Measurements from ENCODE around the gene CDKAL1. TPM values are rescaled to one million over a fixed set of nuclear protein-coding genes. Genes with fewer than 3 reads are reported as not detected.

The CDKAL1 gene
- total and polyA plus RNA-seq, 2 donors (not counting 3 experiments of a cell fraction or from before 2014, with no cell fraction given): 6.1 to 20.5 TPM

DNA sequence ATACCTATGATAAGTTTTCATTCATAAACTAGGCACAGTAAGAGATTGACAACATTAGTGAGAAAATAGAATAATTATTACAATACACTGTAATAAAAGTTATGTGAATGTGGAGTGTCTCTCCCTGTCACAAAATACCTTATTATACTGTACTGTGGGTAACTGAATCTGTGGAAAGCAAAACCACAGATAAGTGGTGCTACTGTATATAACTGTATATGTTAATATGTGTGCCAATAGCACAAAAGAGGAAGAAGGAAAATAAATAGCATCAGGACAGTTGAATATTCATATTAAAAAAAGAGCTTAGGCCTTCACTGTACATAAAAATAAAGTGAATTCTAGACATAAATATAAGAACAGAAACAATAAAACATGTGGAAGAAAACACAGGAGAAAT lies 243.5 kb downstream of the CDKAL1 start:
- Histone ChIP-seq H2AFZ (ENCODE audit: low read depth, low read length) (no peak overlapping the region), H3K9ac (replicated peaks; ENCODE audit: extremely low read depth, insufficient read depth, low read length) (no peak overlapping the region), H4K20me1 (replicated peaks; ENCODE audit: control insufficient read depth, extremely low read depth, insufficient read depth, low read length) (no peaks in the 10 kb centered on the region), H3K4me2 (ENCODE audit: insufficient read depth, low read length) (no peak overlapping the region), H3K27me3 (ENCODE audit: control insufficient read depth in 2 of 2, insufficient read depth in 2 of 2, low read length in 2 of 2) (no peaks in the 10 kb centered on the region), H3K4me3 (replicated peaks in 1 of 3; ENCODE audit: insufficient read depth in 1 of 3, low read depth in 1 of 3, low read length in 3 of 3) (no peak overlapping the region), H3K36me3 (ENCODE audit: control insufficient read depth in 2 of 2, extremely low read depth in 1 of 2, insufficient read depth in 2 of 2, low read length in 2 of 2) (no peaks in the 10 kb centered on the region), H3K9me1 (replicated peaks; ENCODE audit: control insufficient read depth, extremely low read depth, insufficient read depth, low read length) (no peaks in the 10 kb centered on the region), H3K9me3 (replicated peaks; ENCODE audit: control insufficient read depth, insufficient read depth, low read length) (no peaks in the 10 kb centered on the region), H3K79me2 (ENCODE audit: control insufficient read depth, insufficient read depth, low read length) (no peaks in the 10 kb centered on the region), H3K4me1 (ENCODE audit: control insufficient read depth, extremely low read depth, insufficient read depth, low read length) (no peaks in the 10 kb centered on the region), H3K27ac (ENCODE audit: insufficient read depth, low read depth, low read length) (no peak overlapping the region)
- TF ChIP-seq MYC (IDR thresholded peaks at IDR 0.05; ENCODE audit: low read depth, low read length) (no peak), POLR2A (IDR thresholded peaks at IDR 0.05; ENCODE audit: low read depth, low read length) (no peak), EZH2 (IDR thresholded peaks at IDR 0.05; ENCODE audit: borderline replicate concordance, low read depth, low read length, severe bottlenecking) (no peak), POLR2AphosphoS5 (IDR thresholded peaks at IDR 0.05; ENCODE audit: insufficient read depth, low read depth, low read length) (no peak), JUN (IDR thresholded peaks at IDR 0.05; ENCODE audit: borderline replicate concordance, insufficient read depth, insufficient read length, low read depth) (no peak), FOS (IDR thresholded peaks at IDR 0.05; ENCODE audit: borderline replicate concordance, insufficient read depth, low read length) (no peak), GATA2 (IDR thresholded peaks at IDR 0.05; ENCODE audit: insufficient read depth, insufficient read length, low read depth, low read length) (no peak)
- TF ChIP-seq, protein P1, sequence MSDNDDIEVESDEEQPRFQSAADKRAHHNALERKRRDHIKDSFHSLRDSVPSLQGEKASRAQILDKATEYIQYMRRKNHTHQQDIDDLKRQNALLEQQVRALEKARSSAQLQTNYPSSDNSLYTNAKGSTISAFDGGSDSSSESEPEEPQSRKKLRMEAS (IDR thresholded peaks at IDR 0.05; ENCODE audit: insufficient read depth, insufficient read length): no peak
- TF ChIP-seq, protein P2, sequence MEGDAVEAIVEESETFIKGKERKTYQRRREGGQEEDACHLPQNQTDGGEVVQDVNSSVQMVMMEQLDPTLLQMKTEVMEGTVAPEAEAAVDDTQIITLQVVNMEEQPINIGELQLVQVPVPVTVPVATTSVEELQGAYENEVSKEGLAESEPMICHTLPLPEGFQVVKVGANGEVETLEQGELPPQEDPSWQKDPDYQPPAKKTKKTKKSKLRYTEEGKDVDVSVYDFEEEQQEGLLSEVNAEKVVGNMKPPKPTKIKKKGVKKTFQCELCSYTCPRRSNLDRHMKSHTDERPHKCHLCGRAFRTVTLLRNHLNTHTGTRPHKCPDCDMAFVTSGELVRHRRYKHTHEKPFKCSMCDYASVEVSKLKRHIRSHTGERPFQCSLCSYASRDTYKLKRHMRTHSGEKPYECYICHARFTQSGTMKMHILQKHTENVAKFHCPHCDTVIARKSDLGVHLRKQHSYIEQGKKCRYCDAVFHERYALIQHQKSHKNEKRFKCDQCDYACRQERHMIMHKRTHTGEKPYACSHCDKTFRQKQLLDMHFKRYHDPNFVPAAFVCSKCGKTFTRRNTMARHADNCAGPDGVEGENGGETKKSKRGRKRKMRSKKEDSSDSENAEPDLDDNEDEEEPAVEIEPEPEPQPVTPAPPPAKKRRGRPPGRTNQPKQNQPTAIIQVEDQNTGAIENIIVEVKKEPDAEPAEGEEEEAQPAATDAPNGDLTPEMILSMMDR (IDR thresholded peaks at IDR 0.05; ENCODE audit: extremely low read depth in 1 of 2, insufficient read depth in 1 of 2, low read depth in 1 of 2, low read length in 2 of 2): no peak
- intact Hi-C loops (cut with micrococcal nuclease): no loop called here
- DNase-seq (ENCODE audit: low read depth, low spot score) (no peak), FAIRE-seq (no peak)
- dilution Hi-C loops (cut with MboI; ENCODE audit: extremely low pct_ligation_motif_present, low sequenced_read_pairs): no loop called here
- ChIA-PET CTCF (interaction anchor here (1.6 kb wide), 1 partner anchor 8 kb away, joined by 4 read pairs; no protein-coding TSS in a partner anchor), POLR2A (no interaction called here)
- no TSS peak for BruUV-seq (replicated peaks)
